C4-2B (cell line): ENCODE data around the gene MTSS2.

Experiments
- ZFX ChIP-seq: fragments of 450-650 bp; IDR thresholded peaks from 2 replicates; pipeline ENCODE4 v1.6.1; 2017
- TF ChIP-seq, protein P1 (sequence below): fragments of 450-650 bp; conservative IDR thresholded peaks from 2 replicates; pipeline ENCODE4 v1.5.1; 2017; ENCODE audit warnings: mild to moderate bottlenecking

DNA sequence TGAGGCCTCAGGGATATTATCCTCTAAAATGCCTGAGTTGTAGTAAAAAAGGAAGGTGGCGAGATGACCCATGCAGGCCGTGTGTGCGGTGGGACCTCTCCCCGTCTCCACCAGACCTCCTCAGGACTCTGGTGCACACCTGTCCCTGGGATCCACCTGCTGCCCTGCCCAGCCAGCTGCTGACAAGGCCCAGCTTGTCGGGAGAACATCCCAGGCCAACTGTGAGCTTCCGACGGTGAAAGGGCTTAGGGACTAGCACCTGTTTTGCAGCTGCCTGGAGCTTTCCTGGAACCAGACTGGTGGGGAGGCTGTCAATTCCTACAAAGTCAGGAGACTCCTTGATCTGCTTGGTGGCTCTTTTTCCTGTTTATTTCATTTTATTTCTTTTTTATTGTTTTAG lies 27.9 kb downstream of the MTSS2 start:
- TF ChIP-seq, protein P1, sequence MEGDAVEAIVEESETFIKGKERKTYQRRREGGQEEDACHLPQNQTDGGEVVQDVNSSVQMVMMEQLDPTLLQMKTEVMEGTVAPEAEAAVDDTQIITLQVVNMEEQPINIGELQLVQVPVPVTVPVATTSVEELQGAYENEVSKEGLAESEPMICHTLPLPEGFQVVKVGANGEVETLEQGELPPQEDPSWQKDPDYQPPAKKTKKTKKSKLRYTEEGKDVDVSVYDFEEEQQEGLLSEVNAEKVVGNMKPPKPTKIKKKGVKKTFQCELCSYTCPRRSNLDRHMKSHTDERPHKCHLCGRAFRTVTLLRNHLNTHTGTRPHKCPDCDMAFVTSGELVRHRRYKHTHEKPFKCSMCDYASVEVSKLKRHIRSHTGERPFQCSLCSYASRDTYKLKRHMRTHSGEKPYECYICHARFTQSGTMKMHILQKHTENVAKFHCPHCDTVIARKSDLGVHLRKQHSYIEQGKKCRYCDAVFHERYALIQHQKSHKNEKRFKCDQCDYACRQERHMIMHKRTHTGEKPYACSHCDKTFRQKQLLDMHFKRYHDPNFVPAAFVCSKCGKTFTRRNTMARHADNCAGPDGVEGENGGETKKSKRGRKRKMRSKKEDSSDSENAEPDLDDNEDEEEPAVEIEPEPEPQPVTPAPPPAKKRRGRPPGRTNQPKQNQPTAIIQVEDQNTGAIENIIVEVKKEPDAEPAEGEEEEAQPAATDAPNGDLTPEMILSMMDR: no peak
- no peak for TF ChIP-seq ZFX
